Kidney glomerular epithelial cell (primary cell): ENCODE measurements around the gene NOXO1.

Experiments
- DNase-seq: peaks from one replicate; lab custom pipeline; 2025; lab: John Stamatoyannopoulos, UW

Gene NOXO1

DNA sequence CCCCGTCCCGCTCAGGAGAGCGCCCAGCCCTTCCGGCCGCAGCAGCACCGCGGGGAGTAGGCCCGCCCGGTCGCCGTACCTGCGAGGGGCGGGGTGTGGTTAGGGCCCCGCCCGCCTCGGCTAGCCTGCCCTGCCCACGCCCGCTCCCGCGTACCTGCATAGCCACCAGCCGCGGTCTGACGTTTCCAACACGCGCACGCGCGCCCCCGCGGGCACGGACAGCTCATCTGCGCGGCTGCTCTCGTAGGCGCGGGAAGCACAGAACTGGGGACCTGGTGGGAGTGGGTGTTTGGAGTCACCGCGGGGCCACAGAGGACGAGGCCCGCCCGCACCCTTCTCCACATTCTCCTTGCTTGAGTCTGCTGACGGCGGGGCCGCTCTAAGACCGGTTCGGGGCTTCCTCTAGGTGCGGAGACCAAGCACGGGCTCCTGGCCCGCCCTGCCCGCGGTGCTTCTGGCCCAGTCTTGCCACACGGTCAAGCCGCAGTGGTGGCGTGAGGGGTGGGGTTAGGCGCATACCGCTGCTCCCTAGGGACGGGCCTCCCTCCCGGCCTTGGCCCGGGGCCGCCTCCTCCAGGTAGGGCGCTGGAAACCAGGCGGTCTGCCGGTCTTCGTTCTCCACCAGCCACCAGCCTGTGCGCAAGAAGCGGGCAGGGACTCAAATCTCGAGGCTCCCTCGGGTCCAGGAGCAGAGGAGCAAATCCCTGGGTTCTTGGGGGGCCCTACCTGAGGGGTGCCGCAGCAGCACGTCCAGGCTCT lies 1.8 kb downstream of the NOXO1 start:
- DNase-seq: no peak

DNA sequence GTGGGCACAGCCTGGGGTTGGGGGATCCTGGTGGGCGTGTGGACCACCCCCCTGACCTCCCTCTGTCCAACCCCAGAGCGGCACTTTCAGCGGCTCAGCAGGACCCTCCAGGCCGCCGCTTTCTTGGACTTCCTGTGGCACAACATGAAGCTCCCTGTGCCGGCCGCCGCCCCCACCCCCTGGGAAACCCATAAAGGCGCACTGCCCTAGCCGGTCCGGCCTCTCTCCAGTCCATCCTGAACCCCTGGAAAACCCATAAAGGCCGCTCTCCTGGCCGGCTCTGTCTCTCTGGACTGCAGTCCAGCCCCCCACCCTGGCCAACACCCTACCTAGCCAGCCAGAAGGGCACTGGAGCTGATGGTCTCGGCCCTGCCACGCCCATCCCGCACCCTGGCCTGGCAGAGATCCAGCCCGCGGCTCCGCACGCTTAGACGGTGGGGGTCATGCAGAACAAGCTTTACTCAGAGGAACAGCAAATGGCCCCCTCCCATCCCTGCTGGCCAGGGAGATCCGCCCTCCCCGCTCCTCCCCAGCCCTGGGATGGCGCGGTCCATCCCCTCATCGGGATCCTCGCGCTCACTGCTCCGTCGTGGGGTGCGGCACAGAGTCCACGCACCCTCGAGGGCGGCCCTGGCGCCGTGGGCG lies 2.7 kb downstream of the NOXO1 start:
- no peak for DNase-seq

DNA sequence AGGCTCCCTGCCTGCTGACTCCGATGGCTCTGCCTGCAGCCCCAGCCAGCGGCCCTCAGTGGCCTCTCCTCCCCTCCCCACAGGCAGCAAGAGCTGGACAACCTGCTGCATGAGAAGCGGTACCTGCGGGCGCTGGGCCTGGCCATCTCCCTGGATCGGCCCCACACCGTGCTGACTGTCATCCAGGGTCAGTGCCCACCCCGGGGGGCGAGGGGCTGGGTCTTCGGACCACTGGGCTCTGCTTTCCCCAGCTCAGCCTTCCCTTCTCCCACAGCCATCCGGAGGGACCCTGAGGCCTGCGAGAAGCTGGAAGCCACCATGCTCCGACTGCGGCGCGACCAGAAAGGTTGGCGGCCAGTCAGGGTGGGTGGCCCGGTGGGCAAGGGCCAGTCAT lies 3.4 kb downstream of the NOXO1 start:
- DNase-seq: no peak

DNA sequence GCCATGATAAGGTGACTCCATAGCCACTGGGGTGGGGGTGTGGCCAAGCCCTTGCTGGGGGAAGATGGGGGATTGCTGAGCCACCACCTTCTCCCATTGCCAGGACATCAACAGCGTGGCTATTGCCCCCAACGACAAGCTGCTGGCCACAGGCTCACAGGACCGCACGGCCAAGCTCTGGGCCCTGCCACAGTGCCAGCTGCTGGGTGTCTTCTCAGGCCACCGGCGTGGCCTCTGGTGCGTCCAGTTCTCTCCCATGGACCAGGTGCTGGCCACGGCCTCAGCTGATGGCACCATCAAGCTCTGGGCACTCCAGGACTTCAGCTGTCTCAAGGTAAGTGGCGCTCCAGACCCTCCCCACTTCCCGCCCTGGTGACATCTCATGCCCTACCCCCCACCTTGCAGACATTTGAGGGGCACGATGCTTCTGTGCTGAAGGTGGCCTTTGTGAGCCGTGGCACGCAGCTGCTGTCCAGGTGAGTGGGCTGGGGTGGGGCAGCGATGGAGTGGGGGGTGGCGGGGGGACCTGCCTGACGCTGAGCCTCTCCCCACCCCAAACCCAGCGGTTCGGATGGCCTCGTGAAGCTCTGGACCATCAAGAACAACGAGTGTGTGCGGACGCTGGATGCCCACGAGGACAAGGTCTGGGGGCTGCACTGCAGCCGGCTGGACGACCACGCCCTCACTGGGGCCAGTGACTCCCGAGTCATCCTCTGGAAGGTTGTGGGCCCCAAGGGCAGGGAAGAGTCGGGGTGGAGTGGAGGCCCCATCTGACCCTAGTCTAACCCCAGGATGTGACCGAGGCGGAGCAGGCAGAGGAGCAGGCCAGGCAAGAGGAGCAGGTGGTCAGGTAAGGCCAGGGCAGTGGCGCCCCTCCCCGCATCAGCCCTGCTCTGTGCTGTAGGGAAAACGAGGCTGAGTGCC lies 4.1 kb downstream of the NOXO1 start:
- no peak for DNase-seq

DNA sequence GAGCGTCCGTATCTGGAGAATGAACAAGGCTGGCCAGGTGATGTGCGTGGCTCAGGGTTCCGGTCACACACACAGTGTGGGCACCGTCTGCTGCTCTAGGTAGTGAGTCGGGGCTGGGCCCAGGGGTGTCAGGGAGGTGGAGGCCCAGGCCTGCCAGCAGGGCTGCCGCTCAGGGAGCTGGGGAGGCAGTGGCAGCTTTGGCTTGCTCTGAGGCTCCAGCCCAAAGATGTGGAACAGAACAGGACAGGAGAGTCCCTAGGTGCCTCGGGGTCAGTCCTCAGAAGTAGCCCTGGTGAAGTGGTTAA lies 5.1 kb downstream of the NOXO1 start:
- no peak for DNase-seq

DNA sequence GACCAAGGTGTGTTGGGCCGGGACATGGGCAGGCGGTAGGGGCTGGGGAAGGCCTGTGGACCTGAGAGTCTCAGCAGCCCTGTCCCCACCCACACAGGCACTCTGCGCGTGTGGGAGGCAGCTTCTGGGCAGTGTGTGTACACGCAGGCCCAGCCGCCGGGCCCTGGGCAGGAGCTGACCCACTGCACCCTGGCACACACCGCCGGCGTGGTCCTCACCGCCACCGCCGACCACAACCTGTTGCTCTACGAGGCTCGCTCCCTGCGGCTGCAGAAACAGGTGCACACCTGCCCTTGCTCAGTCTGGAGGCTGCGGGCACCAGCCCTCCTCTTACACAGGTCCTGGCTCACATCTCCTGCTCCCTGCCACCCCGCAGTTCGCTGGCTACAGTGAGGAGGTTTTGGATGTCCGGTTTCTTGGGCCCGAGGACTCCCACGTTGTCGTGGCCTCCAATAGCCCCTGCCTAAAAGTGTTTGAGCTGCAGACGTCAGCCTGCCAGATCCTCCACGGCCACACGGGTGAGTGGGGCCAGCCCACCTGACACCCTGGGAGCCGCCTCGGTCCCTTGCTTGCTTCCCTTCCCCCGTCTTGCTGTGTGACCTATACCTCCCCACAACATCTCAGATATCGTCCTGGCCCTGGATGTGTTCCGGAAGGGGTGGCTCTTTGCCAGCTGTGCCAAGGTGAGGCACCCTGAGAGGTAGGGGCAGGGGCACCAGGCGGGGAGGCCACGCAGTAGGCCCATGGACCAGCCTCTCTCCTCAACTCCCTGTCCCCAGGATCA lies 5.6 kb downstream of the NOXO1 start:
- no peak for DNase-seq

DNA sequence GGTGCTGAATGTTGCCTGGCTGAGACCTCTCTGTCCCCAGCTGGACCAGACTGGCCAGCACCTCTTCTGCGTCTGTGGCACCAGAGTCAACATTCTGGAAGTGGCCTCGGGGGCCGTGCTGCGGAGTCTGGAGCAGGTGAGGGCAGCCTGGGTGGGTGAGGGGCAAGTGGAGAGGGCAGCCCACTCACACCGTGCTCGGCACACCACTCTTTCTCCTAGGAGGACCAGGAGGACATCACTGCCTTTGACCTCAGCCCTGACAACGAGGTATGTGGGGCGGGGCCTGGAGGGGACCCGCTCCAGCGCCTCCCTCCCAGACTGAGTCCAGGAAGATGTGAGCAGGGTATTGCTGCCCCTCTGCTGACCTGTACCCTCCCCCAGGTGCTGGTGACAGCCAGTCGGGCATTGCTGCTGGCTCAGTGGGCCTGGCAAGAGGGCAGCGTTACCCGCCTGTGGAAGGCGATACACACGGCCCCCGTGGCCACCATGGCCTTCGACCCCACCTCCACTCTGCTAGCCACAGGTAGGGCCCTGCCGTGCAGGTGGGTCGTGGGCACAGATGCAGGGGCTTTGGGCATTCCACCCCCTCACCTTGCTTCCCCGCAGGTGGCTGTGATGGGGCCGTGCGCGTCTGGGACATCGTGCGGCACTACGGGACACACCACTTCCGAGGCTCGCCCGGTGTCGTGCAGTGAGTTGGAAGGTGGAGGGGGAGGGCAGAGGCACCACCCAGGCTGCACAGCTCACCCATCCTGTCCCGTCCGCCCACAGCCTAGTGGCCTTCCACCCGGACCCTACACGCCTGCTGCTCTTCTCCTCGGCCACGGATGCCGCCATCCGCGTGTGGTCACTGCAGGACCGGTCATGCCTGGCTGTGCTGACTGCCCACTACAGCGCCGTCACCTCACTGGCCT lies 6.9 kb downstream of the NOXO1 start:
- no peak for DNase-seq

DNA sequence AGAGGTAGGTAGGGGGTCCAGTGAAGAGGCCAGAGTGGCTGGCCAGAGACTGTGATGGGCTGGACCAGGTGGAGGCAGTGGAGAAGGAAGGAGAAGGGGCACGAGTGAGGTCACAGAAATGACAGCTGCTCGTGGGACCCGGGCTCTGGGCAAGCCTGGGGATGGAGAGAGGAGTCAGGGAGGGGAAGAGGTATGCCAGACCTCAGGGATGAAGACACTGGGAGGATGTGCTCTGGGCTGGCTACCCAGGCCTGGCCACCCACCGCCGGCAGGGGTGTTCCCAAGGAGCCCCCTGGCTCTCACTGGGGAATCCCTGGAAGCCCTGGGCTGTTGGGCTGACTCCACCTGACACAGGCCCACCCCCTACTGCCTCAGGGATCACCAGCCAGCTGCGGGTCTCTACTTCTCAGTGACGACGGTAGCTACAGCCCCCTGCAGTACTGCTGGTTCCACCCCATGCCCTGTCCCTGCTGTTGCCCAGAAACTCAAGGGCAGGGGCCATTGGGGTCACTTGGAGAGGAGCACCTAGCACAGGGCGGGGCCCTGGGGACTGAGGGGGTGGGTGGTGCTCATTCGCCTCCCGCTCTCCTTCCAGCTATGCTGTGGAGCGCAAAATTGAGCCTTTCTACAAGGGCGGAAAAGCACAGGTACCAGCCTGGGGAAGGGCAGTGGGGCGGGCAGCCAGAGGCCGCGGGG lies 7.7 kb downstream of the NOXO1 start:
- DNase-seq: no peak

DNA sequence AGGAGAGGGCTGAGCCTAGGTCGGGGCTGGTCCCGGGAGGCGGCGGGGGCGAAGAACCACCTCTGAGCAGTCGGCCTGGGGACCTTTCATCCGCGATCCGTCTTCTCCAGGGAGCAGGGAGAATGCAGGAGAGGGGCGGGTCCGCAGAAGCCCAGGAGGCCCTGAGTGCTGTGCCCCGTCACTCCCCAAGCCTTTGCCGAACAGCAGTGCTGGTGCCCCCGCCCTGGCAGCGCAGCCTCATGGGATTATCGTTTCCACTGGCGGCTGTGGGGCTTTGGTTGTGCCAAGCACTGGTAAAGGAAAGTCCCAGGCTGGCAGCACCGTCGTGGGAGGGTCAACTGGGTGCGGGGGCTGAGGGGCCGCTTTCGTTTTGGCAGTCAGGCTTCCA lies 8.8 kb downstream of the NOXO1 start:
- DNase-seq: no peak

DNA sequence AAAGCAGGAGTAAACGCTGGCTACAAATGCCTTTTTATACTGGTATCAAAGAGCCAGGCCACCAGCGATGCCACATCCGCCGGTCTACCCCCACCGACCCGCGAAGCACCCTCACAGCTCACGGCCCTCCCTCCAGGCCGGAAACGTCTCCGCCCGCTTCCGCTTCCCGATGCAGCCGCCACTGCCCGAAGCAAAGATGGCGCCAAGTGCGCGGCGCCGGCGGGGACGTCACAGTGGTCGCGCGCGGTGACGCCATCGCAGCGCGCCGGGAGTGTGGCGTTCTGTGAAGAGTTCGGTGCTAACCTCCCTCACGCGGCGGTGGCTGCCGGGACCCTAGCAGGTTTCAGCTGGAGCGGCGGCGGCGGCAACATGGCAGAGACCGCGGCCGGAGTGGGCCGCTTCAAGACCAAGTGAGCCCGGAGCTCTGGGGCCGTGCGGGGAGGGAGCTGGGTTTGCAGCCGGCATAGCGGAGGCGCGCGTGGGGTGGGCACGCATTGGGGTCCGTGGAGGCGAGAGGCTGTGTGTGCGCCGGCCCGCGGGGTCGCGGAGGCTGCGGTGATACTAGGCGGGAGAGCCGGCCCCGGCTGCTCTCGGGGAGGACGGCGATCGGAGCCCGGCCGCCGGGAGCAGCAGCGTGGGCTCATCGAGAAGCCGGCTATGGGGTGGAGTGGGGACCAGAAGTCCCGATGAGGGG lies 9.3 kb downstream of the NOXO1 start, which contains the start of gene TBL3:
TSS of gene TBL3 (plus strand) at position 258 of the 694 bp plus-strand sequence. CDS start at position 370, 112 bp downstream.
- peak; percentile 86 for DNase-seq

DNA sequence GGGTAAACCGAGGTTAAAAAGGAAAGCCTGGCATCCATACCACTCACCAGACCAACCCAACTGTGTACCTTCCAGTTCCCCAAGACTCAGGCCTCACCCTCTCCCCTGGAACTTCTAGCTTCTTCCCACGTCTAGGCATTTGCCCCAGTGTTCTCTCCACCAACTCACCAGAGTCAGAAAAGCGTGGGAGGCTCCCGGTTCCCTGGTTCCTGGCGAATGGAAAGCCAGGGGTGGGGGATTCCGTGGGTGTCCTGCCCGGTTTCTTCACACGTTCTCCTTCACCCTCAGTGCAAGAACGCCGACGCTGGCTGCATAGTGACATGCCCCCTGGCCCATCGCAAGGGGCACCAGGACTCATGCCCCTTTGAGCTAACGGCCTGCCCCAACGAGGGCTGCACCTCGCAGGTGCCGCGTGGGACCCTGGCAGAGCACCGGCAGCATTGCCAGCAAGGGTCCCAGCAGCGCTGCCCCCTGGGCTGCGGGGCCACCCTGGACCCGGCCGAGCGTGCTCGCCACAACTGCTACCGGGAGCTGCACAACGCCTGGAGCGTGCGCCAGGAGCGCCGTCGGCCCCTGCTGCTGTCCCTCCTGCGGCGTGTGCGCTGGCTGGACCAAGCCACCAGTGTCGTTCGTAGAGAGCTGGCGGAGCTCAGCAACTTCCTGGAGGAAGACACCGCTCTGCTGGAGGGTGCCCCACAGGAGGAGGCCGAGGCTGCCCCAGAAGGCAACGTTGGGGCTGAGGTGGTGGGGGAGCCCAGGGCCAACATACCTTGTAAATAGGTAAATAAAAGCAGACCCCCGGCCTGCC lies 12.9 kb downstream of the NOXO1 start:
- no peak for DNase-seq

DNA sequence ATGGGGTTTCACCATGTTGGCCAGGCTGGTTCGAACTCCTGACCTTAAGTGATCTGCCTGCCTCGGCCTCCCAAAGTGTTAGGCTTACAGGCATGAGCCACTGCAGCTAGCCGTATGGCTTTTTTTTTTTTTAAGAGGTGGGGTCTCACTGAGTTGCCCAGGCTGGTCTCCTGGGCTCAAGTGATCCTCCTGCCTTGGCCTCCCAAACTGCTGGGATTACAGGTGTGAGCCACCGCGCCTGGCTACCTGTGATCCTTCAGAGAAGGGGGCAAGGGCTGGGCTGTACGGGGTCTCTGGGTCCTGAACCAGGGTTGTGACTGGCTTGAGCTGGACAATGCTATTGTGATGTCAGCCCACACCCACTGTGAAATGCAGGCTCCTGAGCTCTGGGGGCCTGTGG lies 14.8 kb downstream of the NOXO1 start, which contains the start of gene RNF151:
TSS of gene RNF151 (plus strand) at position 397 of the 400 bp plus-strand sequence. CDS start 26 bp downstream, outside the sequence.
- DNase-seq: no peak

DNA sequence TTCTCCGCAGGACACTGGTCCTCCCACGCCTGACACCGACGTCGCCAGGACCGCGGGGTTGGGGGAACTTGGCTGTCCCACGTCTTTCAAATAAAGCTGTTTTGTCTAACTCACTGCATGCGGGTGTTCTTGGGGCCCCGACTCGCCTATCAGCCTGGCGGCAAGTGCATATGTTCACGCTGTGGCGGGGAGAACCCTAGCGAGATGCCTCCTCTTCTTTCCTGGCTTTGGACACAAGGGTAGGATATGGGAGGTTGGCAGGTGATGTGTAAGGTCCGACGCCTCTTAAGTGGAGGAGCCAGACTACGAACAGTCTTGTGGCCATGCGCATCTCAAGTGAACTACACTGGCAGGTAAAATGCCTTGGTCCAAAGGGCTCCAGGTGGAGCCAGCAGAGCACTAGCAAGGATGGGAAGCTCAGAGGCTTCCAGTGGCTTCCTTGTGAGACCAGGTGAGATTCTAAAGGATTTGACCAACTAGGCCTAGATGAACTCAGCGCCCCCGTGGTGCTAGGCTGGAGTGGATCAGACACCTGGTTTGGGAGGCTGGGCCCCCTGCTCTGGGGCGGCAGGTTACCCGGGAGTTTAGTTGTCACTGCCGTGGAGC lies 15.8 kb downstream of the NOXO1 start:
- DNase-seq: no peak

DNA sequence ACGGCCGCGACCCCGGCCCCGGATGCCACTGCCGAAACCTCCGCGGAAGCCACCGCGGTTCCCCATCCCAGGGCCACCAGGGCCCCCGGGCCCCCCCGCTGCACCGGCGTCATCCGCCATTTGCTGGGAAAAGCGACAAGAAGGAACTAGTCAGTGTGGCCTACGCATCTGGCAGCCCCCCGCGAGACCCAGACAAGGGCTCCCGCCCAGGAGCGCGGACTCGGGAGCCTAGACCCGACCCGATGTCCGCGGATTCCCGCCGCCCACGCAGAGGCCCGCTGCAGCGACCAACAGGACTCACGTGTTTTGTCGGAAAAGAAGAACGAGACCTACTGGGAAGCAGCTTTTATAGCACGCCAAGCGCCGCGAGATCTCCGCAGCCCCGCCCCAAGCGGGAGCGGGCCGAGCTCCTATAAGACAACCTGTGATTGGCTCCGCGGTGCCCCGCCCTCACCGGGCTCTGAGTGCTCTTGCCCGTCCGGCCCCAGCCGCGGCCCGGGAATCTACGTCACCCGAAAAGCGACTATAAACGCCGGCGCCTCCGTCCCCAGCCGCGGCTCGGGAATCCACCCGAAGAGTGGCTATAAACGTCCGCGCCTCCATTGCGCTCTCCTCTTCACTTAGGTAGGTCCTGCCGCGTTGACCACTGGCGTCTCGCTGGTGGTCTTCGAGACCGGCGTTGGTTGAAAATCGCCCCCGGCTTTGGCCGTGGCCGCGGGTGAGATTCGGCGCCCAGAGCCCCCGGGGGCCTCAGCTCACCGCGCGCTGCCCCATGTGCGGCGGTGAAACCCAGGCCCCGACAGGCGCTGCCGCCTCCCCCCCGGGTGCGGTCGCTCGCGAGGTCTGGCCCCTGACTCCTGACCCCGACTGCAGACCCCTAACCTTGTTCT lies 16.5 kb downstream of the NOXO1 start, which contains the start of gene RPS2:
TSS of gene RPS2 (minus strand) at position 321 of the 890 bp plus-strand sequence. CDS start at position 120, 201 bp downstream.
- peak; percentile 99 for DNase-seq

DNA sequence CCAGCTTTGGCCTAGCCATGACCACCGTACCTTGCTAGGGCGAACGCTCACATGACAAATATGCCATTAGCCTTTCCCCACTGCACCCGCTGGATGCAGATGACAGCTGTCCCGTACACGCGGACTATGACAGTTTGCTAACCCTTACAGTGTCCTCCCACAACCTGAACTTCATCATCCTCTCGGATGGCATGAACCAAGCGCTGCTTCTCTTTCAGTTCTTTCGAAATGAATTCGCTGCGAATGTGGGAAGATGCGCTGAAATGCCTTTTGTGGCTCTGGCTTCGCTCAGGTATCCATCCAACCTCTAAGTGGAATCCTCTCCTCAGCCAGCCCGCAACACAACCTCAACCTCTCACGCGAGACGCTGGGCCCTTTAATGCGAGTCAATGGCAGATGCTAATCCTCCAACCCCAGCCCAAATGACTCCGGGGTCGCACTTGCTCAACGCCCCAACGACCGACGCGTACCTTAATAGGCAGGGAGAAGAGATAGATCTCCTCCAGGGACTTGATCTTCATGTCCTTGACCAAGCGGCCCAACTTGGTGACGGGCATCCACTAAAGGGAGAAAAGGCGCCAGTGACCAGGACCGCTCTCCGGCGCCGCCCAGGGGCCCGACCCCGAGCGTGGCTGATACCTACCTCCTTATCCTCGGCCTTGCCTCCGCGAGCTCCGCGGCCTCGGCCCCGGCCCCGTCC lies 17.3 kb downstream of the NOXO1 start:
- DNase-seq: peak; percentile 9
